Spinal cord (tissue), 10 donors: Measurements from ENCODE around the gene ASCL5. TPM values are rescaled to one million over a fixed set of nuclear protein-coding genes. Genes with fewer than 3 reads are reported as not detected.

Experiments
- DNase-seq, 6 donors: peaks; one replicate each; pipeline versions ENCODE4 v3.0.0 to v3.0.0-alpha.2; 2013 to 2015; ENCODE audit warnings: low spot score in 6 of 6, low read depth in 4 of 6
- H3K27ac ChIP-seq: one replicate; pipeline ENCODE4 v1.5.1; 2013; ENCODE audit warnings: low read depth, low read length, control low read depth
- H3K27me3 ChIP-seq: one replicate; pipeline ENCODE4 v1.6.1; 2013; ENCODE audit warnings: low read length; ENCODE audit not compliant: control insufficient read depth, insufficient read depth
- H3K36me3 ChIP-seq: one replicate; pipeline ENCODE4 v1.6.1; 2013; ENCODE audit warnings: low read length; ENCODE audit not compliant: control insufficient read depth, insufficient read depth
- H3K4me1 ChIP-seq: one replicate; pipeline ENCODE4 v1.6.1; 2013; ENCODE audit warnings: low read length; ENCODE audit not compliant: control insufficient read depth, insufficient read depth
- H3K4me3 ChIP-seq: one replicate; pipeline ENCODE4 v1.5.1; 2013; ENCODE audit warnings: low read depth, low read length, control low read depth
- H3K9me3 ChIP-seq: one replicate; pipeline ENCODE4 v1.6.1; 2013; ENCODE audit warnings: low read length; ENCODE audit not compliant: control insufficient read depth, insufficient read depth
- WGBS: methylation state at CpG from one replicate; pipeline ENCODE4 v1.1.5; 2013; ENCODE audit warnings: missing lambda C conversion rate; ENCODE audit not compliant: insufficient coverage; 5-methylcytosine and 5-hydroxymethylcytosine counted together
- polyA plus RNA-seq, 2 donors: library from polyadenylated mRNA; unstranded; fragments of 120-200 nt; gene quantifications; one replicate each; pipeline ENCODE4 v1.2.1, GENCODE V29; 2013; ENCODE audit not compliant: insufficient read length in 2 of 2
- total RNA-seq, 2 donors: library from RNA; depleted of rRNA in 1 of 2; stranded (reverse); fragments of 120-200 nt in 1 of 2; fragments of >200 nt in 1 of 2; gene quantifications; one replicate each; pipeline versions ENCODE4 v1.2.3 to v1.2.4, GENCODE V29; 2013 to 2014
- donor health status: healthy.

Gene ASCL5
- total and polyA plus RNA-seq, 4 donors, result 0.17 to 1.3 (median 0.95) TPM; not detected in 1

DNA sequence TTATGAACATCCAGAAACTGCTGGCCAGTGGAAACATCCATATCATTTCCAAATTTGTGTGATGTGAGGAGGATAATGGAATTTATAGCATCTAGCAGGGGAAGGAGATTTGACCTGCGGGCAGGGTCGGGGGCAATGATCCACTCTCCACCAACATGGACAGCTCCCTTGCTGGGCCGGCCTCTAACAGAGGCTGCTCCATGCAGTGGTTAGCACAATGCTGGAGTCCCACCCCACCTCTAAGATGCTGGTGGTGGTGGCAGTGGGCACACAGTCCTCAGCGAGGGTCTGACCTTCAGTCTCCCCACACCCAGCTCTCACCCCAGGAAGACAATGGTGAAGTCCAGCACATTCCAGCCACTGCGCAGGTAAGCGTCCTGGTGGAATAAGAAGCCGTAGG lies 33.4 kb downstream of the ASCL5 start:
- Histone ChIP-seq H3K4me1 (peaks cover 42% of the 10 kb centered on the region), H3K36me3 (no peaks in the 10 kb centered on the region), H3K9me3 (no peaks in the 10 kb centered on the region), H3K4me3 (no peak overlapping the region), H3K27ac (no peak overlapping the region), H3K27me3 (no peaks in the 10 kb centered on the region)
- WGBS, result 95% methylated on average over 4 of the region's 7 CpGs
- no peak for DNase-seq

- Histone ChIP-seq H3K4me1 (peaks cover 40% of the 10 kb centered on the region), H3K9me3 (no peaks in the 10 kb centered on the region), H3K36me3 (no peaks in the 10 kb centered on the region), H3K27me3 (no peaks in the 10 kb centered on the region), H3K4me3 (no peak overlapping the region), H3K27ac (no peak overlapping the region)
- DNase-seq, result no peak
- 76% methylated on average over 2 of the region's 3 CpGs for WGBS
These were observed 34.2 kb downstream of the ASCL5 start for GRCh38 chr1:201092738-201093137.

GRCh38 chr1:201091256-201091655 lies 35.7 kb downstream of the ASCL5 start:
- no peak for DNase-seq
- peaks cover 31% of the 10 kb centered on the region for H3K4me1 ChIP-seq
- H3K27ac ChIP-seq, result no peak overlapping the region
- H3K9me3 ChIP-seq, result no peaks in the 10 kb centered on the region
- WGBS, result 100% methylated on average over 2 of the region's 4 CpGs
- H3K4me3 ChIP-seq, result no peak overlapping the region
- H3K27me3 ChIP-seq, result no peaks in the 10 kb centered on the region
- H3K36me3 ChIP-seq, result no peaks in the 10 kb centered on the region

GRCh38 chr1:201090541-201090940 lies 36.4 kb downstream of the ASCL5 start:
- DNase-seq, result no peak
- peaks cover 25% of the 10 kb centered on the region for H3K4me1 ChIP-seq
- H3K4me3 ChIP-seq, result no peak overlapping the region
- no peak overlapping the region for H3K27ac ChIP-seq
- 56% methylated on average over 2 of the region's 4 CpGs for WGBS
- H3K9me3 ChIP-seq, result no peaks in the 10 kb centered on the region
- H3K36me3 ChIP-seq, result no peaks in the 10 kb centered on the region
- no peaks in the 10 kb centered on the region for H3K27me3 ChIP-seq

DNA sequence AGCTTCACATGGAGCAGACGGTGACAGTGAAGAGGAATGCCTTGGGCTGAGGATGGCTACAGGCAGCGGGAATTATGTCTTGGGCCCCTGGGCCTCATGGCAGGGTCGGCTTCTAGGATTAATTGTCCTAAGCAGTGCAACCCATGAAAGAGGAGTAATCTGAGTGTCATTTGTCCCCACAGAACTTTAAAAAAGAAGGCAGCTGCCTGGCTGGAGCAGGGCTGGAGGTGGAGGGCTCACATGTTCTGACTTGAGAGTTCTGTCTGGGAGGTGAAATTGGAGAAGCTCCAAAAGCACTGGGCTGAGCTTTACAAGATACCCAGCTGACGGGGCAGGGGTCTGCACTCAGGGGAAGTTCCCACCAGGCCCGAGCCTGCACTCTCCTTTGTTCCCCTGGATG lies 37.4 kb downstream of the ASCL5 start:
- Histone ChIP-seq H3K4me1 (peaks cover 25% of the 10 kb centered on the region), H3K4me3 (no peak overlapping the region), H3K36me3 (no peaks in the 10 kb centered on the region), H3K9me3 (no peaks in the 10 kb centered on the region), H3K27me3 (no peaks in the 10 kb centered on the region), H3K27ac (no peak overlapping the region)
- peak in 1 of 6 donors; percentile 32 for DNase-seq
- WGBS, result 53% methylated on average over 4 of the region's 5 CpGs

DNA sequence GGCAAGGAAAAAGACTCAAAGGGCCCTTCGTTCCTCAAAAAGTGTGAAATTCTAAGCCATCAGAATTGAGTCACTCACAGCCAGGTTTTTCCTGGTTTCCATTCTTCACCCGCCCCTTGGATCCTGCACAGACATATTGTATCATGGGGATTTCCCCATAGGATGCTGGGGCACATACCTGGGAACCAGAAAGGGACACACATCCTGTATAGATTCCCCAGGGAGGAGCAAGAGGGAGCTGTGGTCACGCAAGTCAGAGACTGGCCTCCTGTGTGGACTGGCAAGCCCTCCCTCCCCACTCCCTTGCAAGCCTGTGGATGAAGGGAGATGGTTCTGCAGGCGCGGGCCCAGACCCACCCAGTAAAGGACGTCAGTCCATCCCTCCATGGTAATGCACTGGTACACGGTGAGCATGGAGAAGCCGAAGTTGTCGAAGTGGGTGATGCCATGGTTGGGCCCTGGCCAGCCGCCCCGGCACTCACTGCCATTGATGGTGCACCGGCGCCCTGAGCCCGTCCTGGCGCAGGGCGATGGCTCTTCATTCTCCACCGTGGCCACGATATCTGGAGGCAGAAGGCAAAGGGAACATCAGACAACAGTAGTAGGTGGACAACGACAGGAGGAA lies 38.0 kb downstream of the ASCL5 start:
- H3K9me3 ChIP-seq, result no peaks in the 10 kb centered on the region
- no peak for DNase-seq
- no peak overlapping the region for H3K4me3 ChIP-seq
- H3K4me1 ChIP-seq, result peaks cover 27% of the 10 kb centered on the region
- no peak overlapping the region for H3K27ac ChIP-seq
- H3K36me3 ChIP-seq, result no peaks in the 10 kb centered on the region
- no peaks in the 10 kb centered on the region for H3K27me3 ChIP-seq
- WGBS, result 90% methylated on average over 17 of the region's 19 CpGs

- no peaks in the 10 kb centered on the region for H3K9me3 ChIP-seq
- WGBS, result no CpG with 5 or more reads among the region's 4 CpGs
- H3K4me3 ChIP-seq, result no peak overlapping the region
- no peak overlapping the region for H3K27ac ChIP-seq
- peaks cover 27% of the 10 kb centered on the region for H3K4me1 ChIP-seq
- H3K36me3 ChIP-seq, result no peaks in the 10 kb centered on the region
- H3K27me3 ChIP-seq, result no peaks in the 10 kb centered on the region
- DNase-seq, result no peak
These were observed 38.6 kb downstream of the ASCL5 start for GRCh38 chr1:201088395-201088794.

DNA sequence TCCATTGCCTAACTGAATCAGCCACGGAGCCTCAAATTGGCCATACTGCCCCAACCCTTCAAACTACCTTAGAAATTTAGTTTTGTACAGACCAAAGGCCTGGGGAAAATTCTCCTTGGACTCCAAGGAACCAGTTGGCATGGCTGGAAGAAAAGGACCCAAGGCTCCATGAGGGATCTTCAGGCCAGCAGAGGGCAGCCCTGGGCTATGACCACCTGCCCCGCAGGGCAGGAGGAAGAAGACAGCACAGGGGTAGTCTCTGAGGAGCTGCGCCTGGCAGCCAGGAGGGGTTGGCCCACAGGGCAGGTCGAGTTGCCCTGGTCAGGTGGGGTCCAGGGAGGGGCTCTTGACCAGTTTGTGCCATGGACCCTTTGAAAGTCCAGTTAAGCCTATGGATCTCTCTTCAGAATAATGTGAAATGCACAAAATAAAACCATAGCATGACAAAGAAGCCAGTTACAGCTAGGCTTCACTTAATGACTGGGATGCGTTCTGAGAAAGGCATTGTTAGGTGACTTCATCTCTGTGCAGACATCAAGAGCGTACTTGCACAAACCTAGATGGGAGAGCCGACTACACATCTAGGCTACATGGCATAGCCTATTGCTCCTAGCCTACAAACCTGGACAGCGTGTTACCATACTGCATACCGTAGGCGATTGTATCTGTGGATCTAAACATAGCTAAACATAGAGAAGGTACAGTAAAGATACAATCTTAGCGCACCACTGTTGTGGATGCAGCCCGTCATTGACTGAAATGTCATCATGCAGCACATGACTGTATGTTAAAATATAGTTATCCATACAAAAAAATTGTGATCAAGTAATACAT lies 40.9 kb downstream of the ASCL5 start:
- H3K36me3 ChIP-seq, result no peaks in the 10 kb centered on the region
- H3K27ac ChIP-seq, result no peak overlapping the region
- H3K4me3 ChIP-seq, result no peak overlapping the region
- peak in 2 of 6 donors; percentile 31 to 55 for DNase-seq
- H3K4me1 ChIP-seq, result peaks cover 27% of the 10 kb centered on the region
- no peaks in the 10 kb centered on the region for H3K9me3 ChIP-seq
- no peaks in the 10 kb centered on the region for H3K27me3 ChIP-seq
- WGBS, result 64% methylated on average over 9 of the region's 12 CpGs

GRCh38 chr1:201084295-201084694 lies 42.7 kb downstream of the ASCL5 start:
- H3K27ac ChIP-seq, result peak overlapping the region; percentile 6
- no peaks in the 10 kb centered on the region for H3K9me3 ChIP-seq
- peaks cover 19% of the 10 kb centered on the region for H3K4me1 ChIP-seq

DNA sequence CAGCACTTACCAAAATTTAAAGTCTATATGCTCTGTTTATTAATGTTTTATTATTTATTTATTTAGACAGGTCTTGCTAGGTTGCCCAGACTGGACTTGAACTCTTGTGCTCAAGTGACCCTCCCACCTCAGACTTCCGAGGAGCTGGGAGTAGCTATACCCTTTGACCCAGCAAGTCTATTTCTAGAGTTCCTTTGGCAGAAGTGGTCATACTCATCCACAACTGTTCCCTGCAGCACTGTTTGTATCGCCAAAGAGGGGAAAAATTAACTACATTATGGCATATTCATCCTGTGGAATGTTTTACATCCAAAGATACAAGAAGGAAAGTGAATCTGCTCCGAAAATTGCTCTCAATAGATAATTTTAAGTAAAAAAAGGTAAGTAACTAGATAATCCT lies 43.2 kb downstream of the ASCL5 start:
- DNase-seq, result no peak
- Histone ChIP-seq H3K27ac (no peak overlapping the region), H3K4me1 (peaks cover 15% of the 10 kb centered on the region), H3K27me3 (no peaks in the 10 kb centered on the region), H3K36me3 (no peaks in the 10 kb centered on the region), H3K4me3 (no peak overlapping the region), H3K9me3 (no peaks in the 10 kb centered on the region)
- WGBS, result no CpG with 5 or more reads among the region's 3 CpGs

More at GRCh38 chr1:201084295-201084694, 42.7 kb downstream of the ASCL5 start:
- H3K27me3 ChIP-seq, result no peaks in the 10 kb centered on the region
- H3K36me3 ChIP-seq, result no peaks in the 10 kb centered on the region
- WGBS, result 9% methylated on average over 3 of the region's 6 CpGs
- DNase-seq, result peak in 2 of 6 donors; percentile 76 to 92
- H3K4me3 ChIP-seq, result no peak overlapping the region
